A673 (cell line): ENCODE data around the gene TMEM232.

Source experiments
- EZH2 ChIP-seq: fragments of 200-600 bp; sonication (generic); IDR thresholded peaks from 2 replicates; pipeline ENCODE4 v1.6.1; 2017; ENCODE audit warnings: borderline replicate concordance, low read depth, mild to moderate bottlenecking, mixed read lengths, antibody characterized with exemption, low read length; ENCODE audit not compliant: poor library complexity, severe bottlenecking
- TF ChIP-seq, protein P1 (sequence below): fragments of 300-800, 200-600 bp; sonication (generic); conservative IDR thresholded peaks from 2 replicates; pipeline ENCODE4 v1.5.1; 2017; ENCODE audit warnings: low read depth, mild to moderate bottlenecking, antibody characterized with exemption, low read length, moderate library complexity, mixed read lengths

DNA sequence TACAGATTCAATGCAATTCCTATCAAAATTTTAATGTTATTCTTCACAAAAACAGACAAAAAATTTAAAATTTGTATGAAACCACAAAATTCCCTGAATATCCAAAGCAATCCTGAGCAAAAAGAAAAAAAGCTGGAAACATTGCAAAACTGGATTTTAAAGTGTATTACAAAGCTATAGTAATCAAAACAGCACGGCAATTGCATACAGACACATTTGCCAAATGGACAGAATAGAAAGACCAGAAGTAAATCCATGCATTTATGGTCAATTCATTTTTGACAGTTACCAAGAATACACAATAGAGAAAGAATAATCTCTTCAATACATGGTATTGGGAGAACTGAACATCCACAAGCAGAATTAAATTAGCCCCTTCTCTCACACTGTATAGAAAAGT is 110.5 kb downstream of the TMEM232 start:
- TF ChIP-seq, protein P1, sequence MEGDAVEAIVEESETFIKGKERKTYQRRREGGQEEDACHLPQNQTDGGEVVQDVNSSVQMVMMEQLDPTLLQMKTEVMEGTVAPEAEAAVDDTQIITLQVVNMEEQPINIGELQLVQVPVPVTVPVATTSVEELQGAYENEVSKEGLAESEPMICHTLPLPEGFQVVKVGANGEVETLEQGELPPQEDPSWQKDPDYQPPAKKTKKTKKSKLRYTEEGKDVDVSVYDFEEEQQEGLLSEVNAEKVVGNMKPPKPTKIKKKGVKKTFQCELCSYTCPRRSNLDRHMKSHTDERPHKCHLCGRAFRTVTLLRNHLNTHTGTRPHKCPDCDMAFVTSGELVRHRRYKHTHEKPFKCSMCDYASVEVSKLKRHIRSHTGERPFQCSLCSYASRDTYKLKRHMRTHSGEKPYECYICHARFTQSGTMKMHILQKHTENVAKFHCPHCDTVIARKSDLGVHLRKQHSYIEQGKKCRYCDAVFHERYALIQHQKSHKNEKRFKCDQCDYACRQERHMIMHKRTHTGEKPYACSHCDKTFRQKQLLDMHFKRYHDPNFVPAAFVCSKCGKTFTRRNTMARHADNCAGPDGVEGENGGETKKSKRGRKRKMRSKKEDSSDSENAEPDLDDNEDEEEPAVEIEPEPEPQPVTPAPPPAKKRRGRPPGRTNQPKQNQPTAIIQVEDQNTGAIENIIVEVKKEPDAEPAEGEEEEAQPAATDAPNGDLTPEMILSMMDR, result no peak
- no peak for TF ChIP-seq EZH2
